HL-60/S4 (cell line): ENCODE data around the gene EPB41L2.
"Not testable (repeated sequence)": the region's sequence is repeated elsewhere in the genome, so short reads cannot be mapped to it uniquely, and the experiment has no call there.

ENCODE experiments used
- in situ Hi-C: fragments of 300-500 bp; cut with MboI; formaldehyde crosslinking; loops from 2 replicates; pipeline ENCODE4 v1.14.3; 2022; ENCODE audit warnings: low sequenced_read_pairs

Gene EPB41L2

GRCh38 chr6:131005439-131006016, 57.5 kb downstream of the EPB41L2 start:
- in situ Hi-C loops = no loop called here

- in situ Hi-C loops = no loop called here
Observed at GRCh38 chr6:131004936-131005335, 58.1 kb downstream of the EPB41L2 start.

DNA sequence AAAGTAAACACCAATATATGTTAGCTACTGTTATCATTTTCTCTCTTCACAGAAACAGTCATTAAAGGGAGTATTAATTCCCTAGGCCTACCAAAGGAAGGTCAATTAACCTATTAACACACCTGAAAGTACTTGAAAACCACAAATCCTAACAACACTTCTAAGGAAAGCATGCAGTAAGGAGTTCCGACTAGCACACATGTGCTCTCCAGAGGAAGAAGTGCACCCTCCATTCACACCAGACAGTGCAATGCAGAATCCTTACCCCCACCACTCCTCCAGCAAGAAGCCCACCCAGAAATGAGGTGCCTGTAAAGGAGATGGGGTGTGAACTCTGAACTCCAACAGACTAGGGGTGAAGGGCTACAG, 58.7 kb downstream of the EPB41L2 start:
- in situ Hi-C loops = no loop called here

GRCh38 chr6:131003488-131004386, 59.3 kb downstream of the EPB41L2 start:
- in situ Hi-C loops = no loop called here

- in situ Hi-C loops = no loop called here
Observed at GRCh38 chr6:131002661-131002980, 60.4 kb downstream of the EPB41L2 start.

- in situ Hi-C loops = no loop called here
Observed at GRCh38 chr6:131001945-131002660, 60.9 kb downstream of the EPB41L2 start.

- in situ Hi-C loops = no loop called here
Observed at GRCh38 chr6:131001111-131001736, 61.8 kb downstream of the EPB41L2 start.

DNA sequence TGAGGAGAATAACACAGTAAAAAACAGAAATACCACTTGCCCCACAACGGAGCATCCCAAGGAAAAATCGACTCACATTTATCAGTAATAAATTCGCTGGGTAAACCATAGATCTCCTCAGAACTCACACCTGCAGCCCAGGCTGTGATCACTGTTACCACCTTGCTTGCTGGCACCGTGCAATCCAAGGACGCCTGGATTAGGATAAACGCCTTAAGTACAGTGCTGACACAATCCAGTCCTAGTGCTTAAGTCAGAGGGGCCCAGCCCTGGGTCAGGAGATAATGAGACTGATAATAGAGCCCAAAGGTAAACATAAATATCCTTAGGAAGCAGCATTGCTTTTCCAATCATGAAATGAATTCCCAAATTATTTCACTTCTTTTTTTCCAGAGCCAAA, 62.5 kb downstream of the EPB41L2 start:
- in situ Hi-C loops = no loop called here

GRCh38 chr6:130997061-130997753, 65.8 kb downstream of the EPB41L2 start:
- in situ Hi-C loops = no loop called here

DNA sequence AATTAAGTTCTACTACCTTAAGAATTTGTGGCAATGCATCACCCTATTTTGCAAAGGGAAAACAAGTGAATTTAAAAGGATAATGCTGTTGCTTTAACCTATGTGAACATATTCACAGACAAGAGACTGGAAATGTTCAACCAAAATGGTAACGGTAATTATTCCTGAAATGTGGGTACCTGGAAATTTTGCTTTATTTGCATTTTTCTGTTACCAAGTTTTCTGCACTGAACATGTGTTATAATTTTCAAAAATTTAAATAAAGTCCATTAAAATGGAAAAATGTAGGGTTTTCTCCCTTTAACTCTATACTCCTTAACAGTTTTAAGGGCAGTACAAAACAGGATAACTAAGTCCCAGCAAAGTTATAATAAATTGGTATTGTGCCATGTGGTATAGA, 66.4 kb downstream of the EPB41L2 start:
- in situ Hi-C loops = no loop called here

GRCh38 chr6:130995783-130996447, 67.1 kb downstream of the EPB41L2 start:
- in situ Hi-C loops = no loop called here

- in situ Hi-C loops = no loop called here
Observed at GRCh38 chr6:130994319-130995097, 68.5 kb downstream of the EPB41L2 start.

GRCh38 chr6:130993292-130993765, 69.7 kb downstream of the EPB41L2 start:
- in situ Hi-C loops = no loop called here

DNA sequence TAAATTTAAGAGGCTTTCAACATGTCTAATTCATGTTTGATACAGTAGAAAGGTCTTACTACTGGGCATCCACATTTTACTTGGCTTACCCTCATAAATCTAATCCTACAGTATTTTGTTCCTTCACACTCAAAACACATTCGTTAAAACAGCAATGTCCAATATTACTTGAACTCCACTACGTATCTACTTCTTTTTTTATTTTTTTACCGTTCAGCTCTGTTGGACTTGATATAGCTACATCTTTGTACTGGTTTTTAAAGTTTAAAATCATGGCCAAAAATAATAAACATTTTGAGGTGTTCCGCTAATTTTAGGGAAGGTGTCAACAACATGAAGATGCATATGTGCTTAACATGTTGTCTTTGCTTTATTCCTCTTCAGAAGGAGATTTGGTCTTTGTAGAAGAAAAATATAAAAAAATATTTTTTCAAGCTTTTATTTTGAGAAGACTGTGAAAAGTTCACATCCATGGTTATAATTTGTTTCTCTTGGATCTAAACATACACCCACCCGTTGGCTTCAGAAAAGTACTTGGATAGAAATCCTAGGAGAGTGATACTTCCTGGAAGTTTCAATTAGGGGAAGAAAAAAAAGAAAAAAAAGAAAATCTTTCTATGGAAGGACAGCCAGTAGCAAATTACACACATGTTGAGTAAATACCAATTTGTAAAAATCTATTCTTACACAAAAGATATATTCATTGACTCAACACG, 71.5 kb downstream of the EPB41L2 start:
- in situ Hi-C loops = no loop called here

- in situ Hi-C loops = not testable (repeated sequence)
Observed at GRCh38 chr6:130987539-130987938, 75.5 kb downstream of the EPB41L2 start.

- in situ Hi-C loops = no loop called here
Observed at GRCh38 chr6:130985115-130985514, 77.9 kb downstream of the EPB41L2 start.

GRCh38 chr6:130982941-130983456, 80.0 kb downstream of the EPB41L2 start:
- in situ Hi-C loops = no loop called here

DNA sequence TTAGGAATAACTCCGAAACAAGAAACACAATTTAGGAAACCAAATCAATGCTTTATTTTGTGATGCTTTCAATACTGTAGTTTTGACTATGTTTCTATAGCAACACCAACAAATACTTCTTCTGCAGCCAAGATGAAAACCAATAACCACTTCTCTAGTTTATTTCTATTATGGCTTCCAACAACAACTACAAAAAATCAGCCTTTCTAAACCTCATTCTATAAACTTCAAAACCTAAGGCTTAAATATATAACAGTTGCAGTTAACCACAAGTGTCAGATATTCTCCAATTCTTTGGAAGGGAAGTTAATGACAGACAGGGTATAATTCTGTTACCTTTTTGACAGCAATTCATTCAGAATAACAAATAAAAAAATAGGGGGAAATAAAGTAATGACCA, 80.9 kb downstream of the EPB41L2 start:
- in situ Hi-C loops = no loop called here

DNA sequence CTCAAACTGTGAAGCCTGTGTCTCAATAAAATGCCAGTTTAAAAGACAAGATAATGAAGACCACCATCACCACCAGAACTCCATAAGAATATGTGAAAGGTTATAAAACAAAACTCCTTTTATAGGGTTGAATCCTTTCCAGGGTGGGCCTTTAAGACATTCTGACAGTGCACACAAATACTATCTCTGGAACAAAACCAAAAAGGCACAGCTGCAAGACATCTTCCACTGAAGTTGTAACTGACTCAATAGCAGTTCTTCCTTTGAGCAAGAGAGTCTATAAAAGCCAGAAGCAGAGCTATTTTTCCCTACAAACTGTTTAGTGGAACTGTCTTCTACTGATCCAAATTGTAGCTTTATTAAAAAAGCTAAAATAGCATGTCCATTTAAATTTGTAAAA, 81.6 kb downstream of the EPB41L2 start:
- in situ Hi-C loops = no loop called here
